ENCODE data around the gene CCDC122. TPM values are rescaled to one million over a fixed set of nuclear protein-coding genes. Genes with fewer than 3 reads are reported as not detected.

Gene CCDC122
- total RNA-seq: 2.7 and 8.6 TPM in 2 replicates

GRCh38 chr13:43878892-43879754, at the start of gene CCDC122:
Gene CCDC122 (minus strand): TSS chr13:43879740. CDS start chr13:43869376, 10,364 bp downstream.

DNA sequence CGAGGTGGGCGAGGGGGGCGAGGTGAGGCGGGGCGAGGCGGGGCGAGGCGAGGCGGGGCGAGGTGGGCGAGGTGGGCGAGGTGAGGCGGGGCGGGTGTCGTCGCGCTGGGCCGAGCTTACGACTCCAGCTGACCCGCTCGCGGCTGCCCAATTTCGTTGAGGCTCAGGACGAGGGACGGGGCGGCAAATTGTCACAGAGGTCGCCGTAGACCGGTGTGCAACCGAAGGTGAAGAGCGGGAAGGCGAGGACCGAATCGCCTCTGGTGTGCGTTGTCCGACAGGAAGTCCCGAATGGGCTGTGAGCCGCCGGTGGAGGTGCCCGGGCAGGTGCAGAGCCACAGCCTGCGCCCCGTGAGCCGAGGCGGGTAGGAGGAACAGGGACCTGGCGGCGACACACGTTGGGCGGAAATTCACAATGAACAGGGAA, 228 bp upstream of the CCDC122 start, which contains the start of gene LACC1:
TSS of gene LACC1 (plus strand) at position 150 of the 427 bp plus-strand sequence. CDS start 1,082 bp downstream, outside the sequence.

GRCh38 chr13:43786766-43787517, 92.6 kb downstream of the CCDC122 start, which contains the start of gene ENOX1:
Gene ENOX1 (minus strand): TSS chr13:43786972.

Other genes starting within 250 kb of the CCDC122 start
- 0.22 and 0.52 TPM in 2 replicates for gene ENOX1, start 92.8 kb downstream of the CCDC122 start, total RNA-seq
- gene LACC1, start 164 bp upstream of the CCDC122 start, total RNA-seq: 8.9 and 10.9 TPM in 2 replicates

All from dermis lymphatic vessel endothelial cell (primary cell).